ENCODE results near the gene FNIP1. TPM values are rescaled to one million over a fixed set of nuclear protein-coding genes. Genes with fewer than 3 reads are reported as not detected.

FNIP1 gene
- total RNA-seq, 1 donor from 2014 or later = 40.6 TPM

GRCh38 chr5:131677115-131677514 is 119.7 kb downstream of the FNIP1 start:
- Mint-ChIP-seq H3K27me3 (ENCODE audit: low read depth) (no peaks in the 10 kb centered on the region), H3K4me1 (ENCODE audit: low read depth) (peaks cover 17% of the 10 kb centered on the region), H3K4me3 (ENCODE audit: unreplicated experiment) (no peak overlapping the region), H3K27ac (ENCODE audit: unreplicated experiment) (no peak overlapping the region), H3K9me3 (ENCODE audit: low read depth) (no peaks in the 10 kb centered on the region), H3K36me3 (ENCODE audit: low read depth) (peaks cover 28% of the 10 kb centered on the region)
- no peak for DNase-seq (ENCODE audit: low spot score)
- TF ChIP-seq CTCF (IDR thresholded peaks at IDR 0.05) = no peak

- Mint-ChIP-seq H3K4me3 (ENCODE audit: unreplicated experiment) (no peak overlapping the region), H3K9me3 (ENCODE audit: low read depth) (no peaks in the 10 kb centered on the region), H3K27ac (ENCODE audit: unreplicated experiment) (peak overlapping the region; percentile 58), H3K4me1 (ENCODE audit: low read depth) (peaks cover 36% of the 10 kb centered on the region), H3K27me3 (ENCODE audit: low read depth) (no peaks in the 10 kb centered on the region), H3K36me3 (ENCODE audit: low read depth) (peaks cover 29% of the 10 kb centered on the region)
- TF ChIP-seq CTCF (IDR thresholded peaks at IDR 0.05) = no peak
- DNase-seq (ENCODE audit: low spot score) = no peak
Observed at GRCh38 chr5:131672776-131673175, 124.0 kb downstream of the FNIP1 start.

- H3K27me3 Mint-ChIP-seq (ENCODE audit: low read depth) = no peaks in the 10 kb centered on the region
- no peaks in the 10 kb centered on the region for H3K9me3 Mint-ChIP-seq (ENCODE audit: low read depth)
- DNase-seq (ENCODE audit: low spot score) = no peak
- peak overlapping the region; percentile 58 for H3K27ac Mint-ChIP-seq (ENCODE audit: unreplicated experiment)
- peaks cover 25% of the 10 kb centered on the region for H3K36me3 Mint-ChIP-seq (ENCODE audit: low read depth)
- no peak for TF ChIP-seq CTCF (IDR thresholded peaks at IDR 0.05)
- H3K4me3 Mint-ChIP-seq (ENCODE audit: unreplicated experiment) = no peak overlapping the region
- H3K4me1 Mint-ChIP-seq (ENCODE audit: low read depth) = peaks cover 34% of the 10 kb centered on the region
Observed at GRCh38 chr5:131671994-131672655, 124.7 kb downstream of the FNIP1 start.

- Mint-ChIP-seq H3K27ac (ENCODE audit: unreplicated experiment) (peak overlapping the region; percentile 58), H3K4me3 (ENCODE audit: unreplicated experiment) (no peak overlapping the region), H3K9me3 (ENCODE audit: low read depth) (no peaks in the 10 kb centered on the region), H3K36me3 (ENCODE audit: low read depth) (peaks cover 23% of the 10 kb centered on the region), H3K27me3 (ENCODE audit: low read depth) (no peaks in the 10 kb centered on the region), H3K4me1 (ENCODE audit: low read depth) (peaks cover 41% of the 10 kb centered on the region)
- no peak for TF ChIP-seq CTCF (IDR thresholded peaks at IDR 0.05)
- DNase-seq (ENCODE audit: low spot score) = no peak
Observed at GRCh38 chr5:131671409-131671808, 125.4 kb downstream of the FNIP1 start.

- no peak for DNase-seq (ENCODE audit: low spot score)
- Mint-ChIP-seq H3K27ac (ENCODE audit: unreplicated experiment) (no peak overlapping the region), H3K4me3 (ENCODE audit: unreplicated experiment) (no peak overlapping the region), H3K36me3 (ENCODE audit: low read depth) (peaks cover 36% of the 10 kb centered on the region), H3K4me1 (ENCODE audit: low read depth) (peaks cover 21% of the 10 kb centered on the region), H3K27me3 (ENCODE audit: low read depth) (no peaks in the 10 kb centered on the region), H3K9me3 (ENCODE audit: low read depth) (no peaks in the 10 kb centered on the region)
- TF ChIP-seq CTCF (IDR thresholded peaks at IDR 0.05) = no peak
Observed at GRCh38 chr5:131664929-131665328, 131.9 kb downstream of the FNIP1 start.

Measured in chondrocyte (in vitro differentiated cells).